Measurements from ENCODE around the gene MRPS23.

MRPS23 gene

DNA sequence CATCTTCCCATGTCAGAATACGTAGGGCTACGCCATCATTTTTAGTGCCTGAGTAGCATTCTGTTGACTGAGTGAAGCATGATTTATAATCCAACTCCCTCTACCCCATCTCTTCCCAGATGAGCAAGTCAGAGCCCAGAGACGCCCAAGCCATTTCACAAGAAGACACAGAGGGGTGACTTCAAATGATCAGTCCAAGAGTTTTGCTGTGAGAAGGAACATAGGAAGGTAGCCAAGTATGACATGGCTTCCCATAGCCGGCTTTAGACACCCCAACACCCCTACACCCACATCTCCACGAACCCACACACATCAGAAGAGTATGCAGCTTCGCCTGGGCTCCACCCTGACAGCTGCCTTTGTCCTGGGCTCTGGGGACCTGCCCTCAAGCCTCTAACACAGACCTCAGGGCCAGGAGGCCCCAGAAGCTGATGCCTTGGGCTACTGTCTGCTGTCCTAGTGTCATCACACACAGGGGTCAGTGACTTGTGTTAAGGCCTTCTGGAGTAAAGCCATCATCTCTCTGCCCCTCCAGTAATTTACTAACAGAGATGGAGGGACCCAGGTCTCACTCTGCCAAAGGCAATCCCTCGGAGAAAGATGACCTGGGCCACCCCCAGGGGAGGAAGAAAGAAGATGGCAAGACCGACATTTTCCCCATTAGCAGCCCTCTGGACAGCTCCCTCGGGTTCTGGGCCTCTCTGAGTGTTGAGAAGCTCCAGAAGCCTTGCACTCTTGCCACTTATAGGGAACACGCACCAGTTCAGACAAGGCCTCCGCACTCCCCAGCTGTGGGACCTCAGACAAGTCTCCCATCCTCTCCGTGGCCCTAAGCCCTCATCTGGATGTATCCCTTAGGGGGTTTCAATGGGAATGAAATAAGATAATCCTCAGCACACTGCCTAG is 38.7 kb upstream of the MRPS23 start:
- TF ChIP-seq, protein P1, sequence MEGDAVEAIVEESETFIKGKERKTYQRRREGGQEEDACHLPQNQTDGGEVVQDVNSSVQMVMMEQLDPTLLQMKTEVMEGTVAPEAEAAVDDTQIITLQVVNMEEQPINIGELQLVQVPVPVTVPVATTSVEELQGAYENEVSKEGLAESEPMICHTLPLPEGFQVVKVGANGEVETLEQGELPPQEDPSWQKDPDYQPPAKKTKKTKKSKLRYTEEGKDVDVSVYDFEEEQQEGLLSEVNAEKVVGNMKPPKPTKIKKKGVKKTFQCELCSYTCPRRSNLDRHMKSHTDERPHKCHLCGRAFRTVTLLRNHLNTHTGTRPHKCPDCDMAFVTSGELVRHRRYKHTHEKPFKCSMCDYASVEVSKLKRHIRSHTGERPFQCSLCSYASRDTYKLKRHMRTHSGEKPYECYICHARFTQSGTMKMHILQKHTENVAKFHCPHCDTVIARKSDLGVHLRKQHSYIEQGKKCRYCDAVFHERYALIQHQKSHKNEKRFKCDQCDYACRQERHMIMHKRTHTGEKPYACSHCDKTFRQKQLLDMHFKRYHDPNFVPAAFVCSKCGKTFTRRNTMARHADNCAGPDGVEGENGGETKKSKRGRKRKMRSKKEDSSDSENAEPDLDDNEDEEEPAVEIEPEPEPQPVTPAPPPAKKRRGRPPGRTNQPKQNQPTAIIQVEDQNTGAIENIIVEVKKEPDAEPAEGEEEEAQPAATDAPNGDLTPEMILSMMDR (IDR thresholded peaks at IDR 0.05; ENCODE audit: unreplicated experiment in 3 of 3), result no peak
- no peak overlapping the region for H3K4me3 Mint-ChIP-seq
- no peaks in the 10 kb centered on the region for H3K27me3 Mint-ChIP-seq (ENCODE audit: low read depth)
- H3K4me1 Mint-ChIP-seq, result peaks cover 67% of the 10 kb centered on the region
- no peaks in the 10 kb centered on the region for H3K9me3 Mint-ChIP-seq
- peaks cover 11% of the 10 kb centered on the region for H3K36me3 Mint-ChIP-seq (ENCODE audit: low read depth)
- H3K27ac Mint-ChIP-seq, result peak overlapping the region in 2 of 3 experiments; percentile 53 to 72

DNA sequence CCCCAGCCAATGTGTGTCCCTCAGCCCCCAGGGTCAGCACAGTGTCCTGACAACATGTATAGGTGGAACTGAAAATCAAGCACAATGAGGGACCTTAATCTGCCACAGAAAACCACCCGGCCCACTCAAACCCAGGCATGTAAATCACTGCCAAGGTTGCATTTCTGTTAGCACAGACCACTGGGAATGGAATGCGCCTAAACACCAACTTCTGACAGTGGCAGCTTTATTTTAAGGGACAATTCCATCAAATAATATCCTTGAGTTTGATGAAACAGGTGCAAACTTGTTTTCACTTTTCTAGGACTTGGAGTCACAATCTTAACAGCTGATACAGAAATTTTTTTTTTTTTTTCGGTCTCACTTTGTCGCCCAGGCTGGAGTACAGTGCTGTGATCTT is 37.3 kb upstream of the MRPS23 start:
- Mint-ChIP-seq H3K36me3 (ENCODE audit: low read depth) (peaks cover 22% of the 10 kb centered on the region), H3K27ac (peak overlapping the region in 2 of 3 experiments; percentile 70 to 77), H3K4me1 (peaks cover 66% of the 10 kb centered on the region), H3K9me3 (no peaks in the 10 kb centered on the region), H3K27me3 (ENCODE audit: low read depth) (no peaks in the 10 kb centered on the region), H3K4me3 (no peak overlapping the region)
- TF ChIP-seq, protein P1 (IDR thresholded peaks at IDR 0.05; ENCODE audit: unreplicated experiment in 3 of 3), result no peak

DNA sequence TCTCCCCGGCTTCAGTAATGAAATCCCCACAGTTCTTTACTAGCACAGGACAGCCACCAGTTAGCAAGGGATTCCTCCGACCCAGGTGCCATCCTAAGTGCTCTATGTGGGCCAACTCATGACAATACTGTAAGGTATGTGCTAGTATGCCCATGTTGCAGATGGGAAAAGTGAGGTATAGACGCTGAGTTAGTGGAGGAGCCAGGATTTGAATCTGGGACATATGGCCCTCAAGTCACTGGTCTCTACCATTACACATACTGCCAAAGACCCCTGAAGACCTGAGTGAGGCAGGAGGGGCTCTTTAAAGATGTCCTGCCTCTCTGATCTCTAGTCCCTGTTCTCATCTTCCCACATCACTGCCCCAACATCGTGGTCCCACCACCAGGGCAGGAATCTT is 36.2 kb upstream of the MRPS23 start:
- Mint-ChIP-seq H3K4me1 (peaks cover 66% of the 10 kb centered on the region), H3K9me3 (no peaks in the 10 kb centered on the region), H3K27me3 (ENCODE audit: low read depth) (no peaks in the 10 kb centered on the region), H3K27ac (peak overlapping the region in 1 of 3 experiments; percentile 31), H3K4me3 (no peak overlapping the region), H3K36me3 (ENCODE audit: low read depth) (peaks cover 22% of the 10 kb centered on the region)
- TF ChIP-seq, protein P1 (IDR thresholded peaks at IDR 0.05; ENCODE audit: unreplicated experiment in 3 of 3), result no peak

DNA sequence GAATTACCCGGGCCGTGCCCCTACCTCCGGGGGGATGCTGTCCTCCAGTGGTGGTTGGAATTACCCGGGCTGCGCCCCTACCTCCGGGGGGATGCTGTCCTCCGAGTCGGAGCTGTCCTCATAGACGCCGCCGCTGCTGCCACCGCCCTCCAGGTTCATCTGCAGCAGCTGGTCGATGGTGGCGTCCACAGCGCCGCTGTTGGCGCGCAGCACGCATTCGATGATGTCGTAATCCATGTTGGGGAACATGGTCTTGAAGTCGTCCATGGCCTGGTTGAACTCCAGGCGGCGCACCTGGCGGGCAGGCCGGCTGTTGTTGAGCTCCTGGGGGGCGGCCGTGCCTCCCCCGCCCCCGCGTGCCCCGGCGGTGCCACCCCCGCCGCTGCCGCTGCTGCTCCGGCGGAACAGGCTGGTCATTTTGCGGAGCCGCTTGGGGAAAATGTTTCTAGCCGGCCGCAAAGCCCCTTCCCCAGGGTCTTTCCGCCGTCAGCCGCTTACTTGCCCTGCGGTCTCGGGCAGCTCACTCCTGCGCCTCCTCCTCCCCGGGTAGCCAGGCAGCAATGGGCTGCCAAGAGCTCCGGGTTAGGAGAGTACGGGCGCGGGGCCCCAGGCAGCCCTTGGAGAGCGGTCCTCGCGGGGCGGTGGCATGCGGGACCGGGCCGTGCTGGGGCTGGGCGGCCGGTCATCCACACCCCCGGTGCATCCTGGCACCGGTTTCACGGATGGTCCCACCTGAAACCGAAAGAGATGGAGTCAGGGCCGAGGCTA is 35.5 kb upstream of the MRPS23 start:
- H3K4me3 Mint-ChIP-seq, result no peak overlapping the region
- no peak overlapping the region for H3K27ac Mint-ChIP-seq
- TF ChIP-seq, protein P1 (IDR thresholded peaks at IDR 0.05; ENCODE audit: unreplicated experiment in 3 of 3), result no peak
- peaks cover 22% of the 10 kb centered on the region for H3K36me3 Mint-ChIP-seq (ENCODE audit: low read depth)
- no peaks in the 10 kb centered on the region for H3K9me3 Mint-ChIP-seq
- H3K4me1 Mint-ChIP-seq, result peaks cover 67% of the 10 kb centered on the region
- H3K27me3 Mint-ChIP-seq (ENCODE audit: low read depth), result no peaks in the 10 kb centered on the region

DNA sequence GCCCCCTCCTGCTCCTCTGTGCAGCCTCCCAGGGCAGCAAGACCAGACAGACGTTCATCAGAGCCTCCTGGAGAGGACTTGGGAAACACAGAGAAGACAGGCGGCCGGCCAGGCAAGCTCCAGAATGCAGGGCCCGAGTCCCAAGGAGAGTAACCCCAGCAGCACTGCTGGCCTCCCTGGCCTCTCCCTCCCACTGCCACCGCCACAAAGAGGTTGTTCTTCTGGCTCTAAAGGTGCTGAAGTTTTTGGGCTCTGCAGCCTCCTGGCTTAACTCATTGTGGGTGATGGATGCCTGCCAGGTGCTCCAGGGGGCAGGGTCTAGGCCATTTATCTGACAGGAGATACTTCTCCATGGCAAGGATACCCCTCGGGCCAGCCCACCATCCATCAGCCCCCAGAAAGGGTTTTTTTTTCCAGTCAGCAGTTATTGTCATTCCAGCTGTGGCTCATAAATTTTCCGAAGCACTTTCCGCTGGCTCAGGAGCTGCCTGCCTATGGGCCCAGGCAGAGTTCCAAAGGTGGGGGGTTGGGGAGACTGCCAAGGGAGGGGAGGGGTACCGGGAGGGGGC is 32.0 kb upstream of the MRPS23 start:
- Mint-ChIP-seq H3K36me3 (ENCODE audit: low read depth) (peaks cover 33% of the 10 kb centered on the region), H3K27ac (peak overlapping the region; percentile 87 to 99 (median 94)), H3K4me3 (peak overlapping the region in 2 of 3 experiments; percentile 3 to 23), H3K9me3 (no peaks in the 10 kb centered on the region), H3K27me3 (ENCODE audit: low read depth) (no peaks in the 10 kb centered on the region), H3K4me1 (peaks cover 66% of the 10 kb centered on the region)
- TF ChIP-seq, protein P1 (IDR thresholded peaks at IDR 0.05; ENCODE audit: unreplicated experiment in 3 of 3), result no peak
